ENCODE measurements around the gene TTLL3.
"Not testable (repeated sequence)": the region's sequence is repeated elsewhere in the genome, so short reads cannot be mapped to it uniquely, and the experiment has no call there.

The TTLL3 gene, protein sequence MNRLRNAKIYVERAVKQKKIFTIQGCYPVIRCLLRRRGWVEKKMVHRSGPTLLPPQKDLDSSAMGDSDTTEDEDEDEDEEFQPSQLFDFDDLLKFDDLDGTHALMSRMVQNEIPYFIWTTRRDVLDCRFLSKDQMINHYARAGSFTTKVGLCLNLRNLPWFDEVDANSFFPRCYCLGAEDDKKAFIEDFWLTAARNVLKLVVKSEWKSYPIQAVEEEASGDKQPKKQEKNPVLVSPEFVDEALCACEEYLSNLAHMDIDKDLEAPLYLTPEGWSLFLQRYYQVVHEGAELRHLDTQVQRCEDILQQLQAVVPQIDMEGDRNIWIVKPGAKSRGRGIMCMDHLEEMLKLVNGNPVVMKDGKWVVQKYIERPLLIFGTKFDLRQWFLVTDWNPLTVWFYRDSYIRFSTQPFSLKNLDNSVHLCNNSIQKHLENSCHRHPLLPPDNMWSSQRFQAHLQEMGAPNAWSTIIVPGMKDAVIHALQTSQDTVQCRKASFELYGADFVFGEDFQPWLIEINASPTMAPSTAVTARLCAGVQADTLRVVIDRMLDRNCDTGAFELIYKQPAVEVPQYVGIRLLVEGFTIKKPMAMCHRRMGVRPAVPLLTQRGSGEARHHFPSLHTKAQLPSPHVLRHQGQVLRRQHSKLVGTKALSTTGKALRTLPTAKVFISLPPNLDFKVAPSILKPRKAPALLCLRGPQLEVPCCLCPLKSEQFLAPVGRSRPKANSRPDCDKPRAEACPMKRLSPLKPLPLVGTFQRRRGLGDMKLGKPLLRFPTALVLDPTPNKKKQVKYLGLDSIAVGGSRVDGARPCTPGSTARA

GRCh38 chr3:9809615-9810432 is at the start of gene TTLL3:
Gene TTLL3, plus strand, starts transcription at chr3:9810262. Its CDS starts 400 bp downstream, at chr3:9810662.
- peak; percentile 83 for DNase-seq

GRCh38 chr3:9760779-9761505 is 49.1 kb upstream of the TTLL3 start:
- DNase-seq, result no peak

DNA sequence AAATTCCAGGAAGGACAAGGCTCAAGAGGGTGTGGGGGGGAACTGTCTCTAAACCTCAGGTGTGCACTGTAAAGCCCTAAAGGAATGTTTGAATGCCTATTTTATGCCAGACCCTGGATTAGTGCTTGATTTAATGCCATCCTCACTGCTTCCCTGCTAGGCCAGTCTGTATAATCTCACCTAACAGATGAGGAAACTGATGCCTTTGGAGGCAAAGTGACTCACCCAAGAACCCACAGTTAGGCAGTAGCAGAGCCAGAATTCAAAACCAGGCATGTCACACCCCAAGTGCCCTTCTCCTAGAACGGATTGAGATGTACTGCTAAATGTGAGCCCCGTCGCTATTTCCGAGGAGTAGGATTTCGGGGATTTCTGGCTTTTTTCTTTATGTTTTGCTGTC is 48.1 kb upstream of the TTLL3 start:
- no peak for DNase-seq

GRCh38 chr3:9762871-9763270 is 47.2 kb upstream of the TTLL3 start:
- no peak for DNase-seq

GRCh38 chr3:9765865-9766264 is 44.2 kb upstream of the TTLL3 start:
- peak; percentile 6 for DNase-seq

DNA sequence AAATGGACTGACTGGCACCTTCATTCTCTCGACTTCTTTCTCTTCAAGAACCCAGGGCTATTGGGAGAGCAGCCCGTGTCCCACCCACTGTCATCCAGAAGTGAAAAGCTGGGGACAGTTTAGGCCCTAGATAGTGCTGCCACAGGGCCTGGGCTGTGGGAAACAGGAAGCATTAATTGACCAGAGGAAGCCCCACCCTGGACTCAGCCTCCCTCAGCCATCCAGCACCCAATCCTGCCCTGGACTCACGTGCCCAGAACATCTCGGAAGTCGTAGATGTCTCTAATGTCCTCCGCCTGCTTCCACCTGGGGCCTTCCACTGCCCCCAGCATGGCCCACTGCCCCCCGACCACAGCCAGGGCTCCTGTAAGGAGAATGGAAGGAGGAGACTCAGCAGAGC is 42.6 kb upstream of the TTLL3 start:
- no peak for DNase-seq

DNA sequence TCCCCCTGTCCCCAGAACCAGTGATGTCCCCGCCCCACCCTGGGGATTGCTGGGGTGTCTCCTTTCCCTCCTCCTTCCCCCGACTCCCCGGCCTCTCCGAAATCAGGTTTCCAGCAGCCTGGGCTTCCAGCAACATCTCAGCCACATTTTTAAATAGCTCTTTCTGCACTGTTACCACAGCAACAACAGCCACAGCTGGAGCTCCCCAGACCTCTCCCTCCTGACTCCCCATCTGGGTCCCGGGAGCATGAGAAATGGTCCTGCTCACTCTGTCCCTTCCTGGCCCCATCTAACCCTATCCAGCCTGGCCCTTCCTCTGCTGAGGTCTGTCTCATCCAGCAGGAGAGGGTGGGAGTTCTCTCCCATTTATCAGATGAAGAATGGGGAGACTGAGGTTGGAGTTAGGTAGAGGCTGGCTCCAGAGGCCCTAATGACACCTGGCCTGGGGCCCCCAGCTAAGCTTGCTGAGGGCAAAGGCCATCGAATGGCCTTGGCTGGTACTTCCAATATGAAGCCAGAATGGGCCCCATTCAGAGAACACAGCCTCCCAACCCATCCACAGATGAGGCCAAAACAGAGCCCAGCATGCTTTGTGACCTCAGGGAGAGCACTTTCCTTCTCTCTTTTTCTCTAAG is 41.8 kb upstream of the TTLL3 start:
- no peak for DNase-seq

DNA sequence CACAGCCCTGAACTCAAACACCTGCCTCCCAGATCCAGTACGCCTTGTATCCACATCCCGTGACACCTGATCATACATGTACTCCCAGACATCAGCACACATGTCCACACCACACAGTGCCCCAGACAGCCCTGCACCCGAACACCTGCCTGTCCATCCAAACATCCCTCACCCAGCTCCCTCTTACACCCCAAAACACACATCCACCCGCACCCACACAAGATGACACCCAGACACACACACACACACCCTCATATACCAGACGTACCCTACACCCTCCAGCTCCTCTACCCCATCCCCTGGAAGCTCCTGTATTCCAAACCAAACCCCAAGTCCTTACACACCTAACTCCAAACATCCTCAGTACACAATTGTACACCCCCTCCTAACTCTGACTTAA is 41.0 kb upstream of the TTLL3 start:
- no peak for DNase-seq

DNA sequence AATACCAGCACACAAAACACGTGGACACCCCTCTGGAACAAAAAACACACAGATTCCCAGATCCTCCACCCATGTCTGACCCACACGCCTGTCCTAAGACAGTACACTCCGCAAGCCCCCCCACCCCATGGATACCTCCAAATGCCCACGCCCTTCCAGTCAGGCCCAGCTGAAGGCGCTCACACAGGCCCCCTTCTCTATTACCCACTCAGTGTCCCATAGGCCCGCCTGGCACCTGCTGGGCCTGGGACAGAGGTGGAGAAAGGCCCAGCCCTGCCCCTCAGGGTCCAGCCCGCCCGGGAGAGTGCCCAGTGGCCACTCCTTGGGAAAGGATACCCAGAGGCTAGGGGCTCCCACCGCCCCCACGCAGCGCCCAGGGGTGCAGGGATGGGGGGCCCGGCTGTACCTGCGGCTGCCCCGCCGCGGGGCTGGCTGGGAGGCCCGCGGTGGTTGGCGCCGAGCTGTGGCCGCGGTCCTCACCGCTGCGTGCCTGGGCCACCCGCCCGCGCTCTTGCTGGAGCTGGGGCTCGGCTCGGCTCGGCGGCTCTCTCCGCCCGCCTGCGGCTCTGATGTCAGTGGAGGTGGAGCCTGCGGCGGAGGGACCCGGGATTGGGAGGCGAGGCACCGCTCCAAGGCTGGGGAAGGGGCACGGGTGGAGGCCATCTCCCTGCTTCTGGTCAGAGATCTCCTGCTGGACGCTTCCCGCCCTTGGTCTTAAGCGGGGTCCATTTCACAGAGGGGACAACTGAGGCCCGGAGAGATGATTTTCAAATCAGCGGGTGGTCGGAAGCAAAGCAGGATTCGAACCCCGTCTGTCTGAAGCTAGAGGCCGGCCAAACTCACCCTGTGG is 40.4 kb upstream of the TTLL3 start, which contains the start of gene CAMK1:
Gene CAMK1 (minus strand): TSS at position 522 of the 850 bp plus-strand sequence. CDS start 2,198 bp downstream, outside the sequence.
- peak; percentile 71 for DNase-seq

GRCh38 chr3:9770276-9770812 is 39.7 kb upstream of the TTLL3 start:
- peak; percentile 4 for DNase-seq

- DNase-seq, result not testable (repeated sequence)
Measured at GRCh38 chr3:9771007-9771406, 39.1 kb upstream of the TTLL3 start.

GRCh38 chr3:9776896-9777693 is 33.0 kb upstream of the TTLL3 start:
- no peak for DNase-seq

GRCh38 chr3:9777694-9778021 is 32.4 kb upstream of the TTLL3 start:
- DNase-seq, result no peak

GRCh38 chr3:9778143-9779074 is 31.7 kb upstream of the TTLL3 start:
- no peak for DNase-seq

- DNase-seq, result no peak
Measured at GRCh38 chr3:9779075-9779593, 30.9 kb upstream of the TTLL3 start.

DNA sequence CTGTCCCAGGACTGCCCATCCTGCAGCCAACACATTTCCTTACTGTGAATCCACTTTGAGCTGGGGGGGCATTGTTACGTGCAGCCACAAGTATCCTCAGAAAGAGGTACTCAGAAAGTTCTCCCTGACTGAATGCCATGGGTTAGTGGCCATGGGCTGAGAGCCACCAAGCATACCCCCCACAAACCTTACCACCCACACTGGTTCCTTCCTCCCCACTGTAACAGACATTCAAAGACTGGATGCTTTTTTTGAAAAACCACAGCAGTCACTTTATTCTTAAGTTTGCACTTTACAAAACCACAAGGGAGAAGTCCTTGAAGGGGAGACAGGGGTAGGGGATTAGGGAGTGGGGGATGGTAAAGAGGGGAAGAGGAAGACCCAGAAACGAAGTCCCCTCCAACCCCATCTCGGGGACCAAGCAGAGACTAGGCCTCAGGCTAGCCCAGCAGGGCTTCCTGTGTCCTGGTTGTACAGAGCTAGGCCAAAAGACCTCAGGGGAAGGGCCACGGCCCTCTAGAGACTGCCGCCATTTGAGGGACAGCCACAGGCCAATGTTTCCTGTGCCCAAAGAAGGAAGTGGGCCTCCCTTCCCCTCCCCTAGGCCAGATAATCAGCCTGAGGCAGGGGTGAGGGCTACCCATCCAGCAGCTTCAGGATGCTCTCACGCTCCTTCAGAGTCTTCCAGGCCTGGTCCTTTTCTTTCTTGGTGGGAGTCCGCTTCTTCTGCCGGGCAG is 30.2 kb upstream of the TTLL3 start:
- DNase-seq, result no peak

DNA sequence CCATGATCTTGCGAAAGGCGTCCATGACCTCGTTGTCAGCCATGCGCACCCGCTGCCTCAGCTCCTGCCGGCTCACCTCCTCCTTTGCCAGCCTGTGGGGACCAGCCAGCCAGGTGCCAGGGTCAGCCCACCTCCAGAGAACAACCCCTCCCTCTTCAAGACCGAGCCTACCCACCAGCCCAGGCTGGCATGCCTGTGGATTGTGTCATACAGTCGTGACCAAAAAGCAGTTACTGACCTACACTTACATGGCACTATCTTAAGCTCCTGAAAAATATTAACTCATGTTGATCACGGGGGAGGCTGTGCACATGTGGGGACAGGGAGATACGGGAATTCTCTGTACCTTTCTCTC is 29.6 kb upstream of the TTLL3 start:
- no peak for DNase-seq

GRCh38 chr3:9780910-9781309 is 29.2 kb upstream of the TTLL3 start:
- DNase-seq, result no peak
